ENCODE measurements around the gene ASAP2.

ASAP2 gene

GRCh38 chr2:9384521-9384920 lies 177.9 kb downstream of the ASAP2 start:
- Histone ChIP-seq H3K36me3 (ENCODE audit: control insufficient read depth, insufficient read depth, low read length) (peaks cover 2% of the 10 kb centered on the region), H2BK120ac (ENCODE audit: low read depth, low read length) (no peak overlapping the region), H2AK5ac (ENCODE audit: low read length) (no peak overlapping the region), H3K27ac (ENCODE audit: low read depth, low read length) (no peak overlapping the region), H3K4me1 (ENCODE audit: control insufficient read depth, low read depth, low read length) (no peaks in the 10 kb centered on the region), H4K8ac (ENCODE audit: low read depth, low read length) (no peak overlapping the region), H3K56ac (ENCODE audit: low read length) (no peak overlapping the region), H3K18ac (ENCODE audit: low read length) (no peak overlapping the region), H3K4me2 (ENCODE audit: low read length) (no peak overlapping the region), H3K23ac (ENCODE audit: low read length) (no peak overlapping the region), H3K4me3 (ENCODE audit: low read length) (no peak overlapping the region), H4K5ac (ENCODE audit: low read length) (no peak overlapping the region), H3K9ac (ENCODE audit: low read length) (no peak overlapping the region), H3K27me3 (ENCODE audit: insufficient read depth, low read length, poor library complexity) (no peaks in the 10 kb centered on the region), H3K4ac (ENCODE audit: low read depth, low read length) (no peak overlapping the region), H2BK5ac (ENCODE audit: low read length) (no peak overlapping the region), H3K79me2 (ENCODE audit: control insufficient read depth, insufficient read depth, low read length) (no peaks in the 10 kb centered on the region), H2BK15ac (replicated peaks; ENCODE audit: low read depth) (no peak overlapping the region), H3K79me1 (ENCODE audit: low read length) (no peaks in the 10 kb centered on the region)
- no CpG with 5 or more reads among the region's 4 CpGs for WGBS (ENCODE audit: extremely low coverage, insufficient coverage, low lambda C conversion rate)
- no peak for DNase-seq

- H3K4me3 ChIP-seq (ENCODE audit: low read length), result no peak overlapping the region
- peaks cover under 1% of the 10 kb centered on the region for H3K36me3 ChIP-seq (ENCODE audit: control insufficient read depth, insufficient read depth, low read length)
- no peak overlapping the region for H3K9ac ChIP-seq (ENCODE audit: low read length)
- no peak overlapping the region for H3K18ac ChIP-seq (ENCODE audit: low read length)
- no peaks in the 10 kb centered on the region for H3K4me1 ChIP-seq (ENCODE audit: control insufficient read depth, low read depth, low read length)
- no peak overlapping the region for H2BK120ac ChIP-seq (ENCODE audit: low read depth, low read length)
- no peak overlapping the region for H2AK5ac ChIP-seq (ENCODE audit: low read length)
- no peak overlapping the region for H4K8ac ChIP-seq (ENCODE audit: low read depth, low read length)
- no peak overlapping the region for H2BK5ac ChIP-seq (ENCODE audit: low read length)
- H4K5ac ChIP-seq (ENCODE audit: low read length), result no peak overlapping the region
- DNase-seq, result peak; percentile 39
- no peaks in the 10 kb centered on the region for H3K27me3 ChIP-seq (ENCODE audit: insufficient read depth, low read length, poor library complexity)
- whole genome bisulfite sequencing (ENCODE audit: extremely low coverage, insufficient coverage, low lambda C conversion rate), result no CpG with 5 or more reads among the region's 6 CpGs
- no peak overlapping the region for H3K23ac ChIP-seq (ENCODE audit: low read length)
- no peak overlapping the region for H3K4ac ChIP-seq (ENCODE audit: low read depth, low read length)
- no peak overlapping the region for H3K27ac ChIP-seq (ENCODE audit: low read depth, low read length)
- no peaks in the 10 kb centered on the region for H3K79me2 ChIP-seq (ENCODE audit: control insufficient read depth, insufficient read depth, low read length)
- H3K56ac ChIP-seq (ENCODE audit: low read length), result no peak overlapping the region
- H2BK15ac ChIP-seq (replicated peaks; ENCODE audit: low read depth), result no peak overlapping the region
- H3K79me1 ChIP-seq (ENCODE audit: low read length), result no peaks in the 10 kb centered on the region
- no peak overlapping the region for H3K4me2 ChIP-seq (ENCODE audit: low read length)
Measured at GRCh38 chr2:9385841-9386240, 179.2 kb downstream of the ASAP2 start.

GRCh38 chr2:9388199-9388681 lies 181.6 kb downstream of the ASAP2 start:
- no CpG with 5 or more reads among the region's 11 CpGs for WGBS (ENCODE audit: extremely low coverage, insufficient coverage, low lambda C conversion rate)
- H3K4me3 ChIP-seq (ENCODE audit: low read length), result no peak overlapping the region
- H3K56ac ChIP-seq (ENCODE audit: low read length), result no peak overlapping the region
- H3K23ac ChIP-seq (ENCODE audit: low read length), result no peak overlapping the region
- H3K4me2 ChIP-seq (ENCODE audit: low read length), result no peak overlapping the region
- H2BK5ac ChIP-seq (ENCODE audit: low read length), result no peak overlapping the region
- H4K8ac ChIP-seq (ENCODE audit: low read depth, low read length), result no peak overlapping the region
- no peak overlapping the region for H4K5ac ChIP-seq (ENCODE audit: low read length)
- no peak overlapping the region for H2BK120ac ChIP-seq (ENCODE audit: low read depth, low read length)
- H3K79me2 ChIP-seq (ENCODE audit: control insufficient read depth, insufficient read depth, low read length), result no peaks in the 10 kb centered on the region
- DNase-seq, result no peak
- no peak overlapping the region for H3K27ac ChIP-seq (ENCODE audit: low read depth, low read length)
- H3K4ac ChIP-seq (ENCODE audit: low read depth, low read length), result no peak overlapping the region
- no peak overlapping the region for H2AK5ac ChIP-seq (ENCODE audit: low read length)
- H3K9ac ChIP-seq (ENCODE audit: low read length), result no peak overlapping the region
- H2BK15ac ChIP-seq (replicated peaks; ENCODE audit: low read depth), result no peak overlapping the region
- H3K18ac ChIP-seq (ENCODE audit: low read length), result no peak overlapping the region
- H3K79me1 ChIP-seq (ENCODE audit: low read length), result no peaks in the 10 kb centered on the region
- H3K36me3 ChIP-seq (ENCODE audit: control insufficient read depth, insufficient read depth, low read length), result no peaks in the 10 kb centered on the region
- H3K4me1 ChIP-seq (ENCODE audit: control insufficient read depth, low read depth, low read length), result no peaks in the 10 kb centered on the region
- H3K27me3 ChIP-seq (ENCODE audit: insufficient read depth, low read length, poor library complexity), result no peaks in the 10 kb centered on the region

GRCh38 chr2:9388950-9389911 lies 182.6 kb downstream of the ASAP2 start:
- H3K4me1 ChIP-seq (ENCODE audit: control insufficient read depth, low read depth, low read length), result no peaks in the 10 kb centered on the region
- H4K8ac ChIP-seq (ENCODE audit: low read depth, low read length), result no peak overlapping the region
- H2BK120ac ChIP-seq (ENCODE audit: low read depth, low read length), result no peak overlapping the region
- no peak overlapping the region for H2BK15ac ChIP-seq (replicated peaks; ENCODE audit: low read depth)
- DNase-seq, result no peak
- no CpG with 5 or more reads among the region's 28 CpGs for WGBS (ENCODE audit: extremely low coverage, insufficient coverage, low lambda C conversion rate)
- H3K79me2 ChIP-seq (ENCODE audit: control insufficient read depth, insufficient read depth, low read length), result no peaks in the 10 kb centered on the region
- no peaks in the 10 kb centered on the region for H3K27me3 ChIP-seq (ENCODE audit: insufficient read depth, low read length, poor library complexity)
- H2AK5ac ChIP-seq (ENCODE audit: low read length), result no peak overlapping the region
- no peak overlapping the region for H3K23ac ChIP-seq (ENCODE audit: low read length)
- H3K4me3 ChIP-seq (ENCODE audit: low read length), result no peak overlapping the region
- no peak overlapping the region for H3K9ac ChIP-seq (ENCODE audit: low read length)
- H3K4me2 ChIP-seq (ENCODE audit: low read length), result no peak overlapping the region
- no peak overlapping the region for H3K18ac ChIP-seq (ENCODE audit: low read length)
- H4K5ac ChIP-seq (ENCODE audit: low read length), result no peak overlapping the region
- H2BK5ac ChIP-seq (ENCODE audit: low read length), result no peak overlapping the region
- no peak overlapping the region for H3K27ac ChIP-seq (ENCODE audit: low read depth, low read length)
- no peaks in the 10 kb centered on the region for H3K36me3 ChIP-seq (ENCODE audit: control insufficient read depth, insufficient read depth, low read length)
- no peaks in the 10 kb centered on the region for H3K79me1 ChIP-seq (ENCODE audit: low read length)
- no peak overlapping the region for H3K4ac ChIP-seq (ENCODE audit: low read depth, low read length)
- H3K56ac ChIP-seq (ENCODE audit: low read length), result no peak overlapping the region

GRCh38 chr2:9390151-9390850 lies 183.7 kb downstream of the ASAP2 start:
- WGBS (ENCODE audit: extremely low coverage, insufficient coverage, low lambda C conversion rate), result no CpG with 5 or more reads among the region's 7 CpGs
- H3K36me3 ChIP-seq (ENCODE audit: control insufficient read depth, insufficient read depth, low read length), result no peaks in the 10 kb centered on the region

More at GRCh38 chr2:9390151-9390850, 183.7 kb downstream of the ASAP2 start:
- H4K5ac ChIP-seq (ENCODE audit: low read length), result no peak overlapping the region
- no peaks in the 10 kb centered on the region for H3K79me2 ChIP-seq (ENCODE audit: control insufficient read depth, insufficient read depth, low read length)
- H2BK120ac ChIP-seq (ENCODE audit: low read depth, low read length), result no peak overlapping the region
- H2BK15ac ChIP-seq (replicated peaks; ENCODE audit: low read depth), result no peak overlapping the region
- no peak overlapping the region for H2AK5ac ChIP-seq (ENCODE audit: low read length)
- H3K27ac ChIP-seq (ENCODE audit: low read depth, low read length), result no peak overlapping the region
- H3K56ac ChIP-seq (ENCODE audit: low read length), result no peak overlapping the region
- H3K4me1 ChIP-seq (ENCODE audit: control insufficient read depth, low read depth, low read length), result no peaks in the 10 kb centered on the region
- no peak overlapping the region for H3K9ac ChIP-seq (ENCODE audit: low read length)
- no peak overlapping the region for H4K8ac ChIP-seq (ENCODE audit: low read depth, low read length)
- no peak for DNase-seq
- H2BK5ac ChIP-seq (ENCODE audit: low read length), result no peak overlapping the region
- H3K4me2 ChIP-seq (ENCODE audit: low read length), result no peak overlapping the region
- H3K4ac ChIP-seq (ENCODE audit: low read depth, low read length), result no peak overlapping the region
- no peak overlapping the region for H3K18ac ChIP-seq (ENCODE audit: low read length)
- H3K79me1 ChIP-seq (ENCODE audit: low read length), result no peaks in the 10 kb centered on the region
- H3K4me3 ChIP-seq (ENCODE audit: low read length), result no peak overlapping the region
- no peaks in the 10 kb centered on the region for H3K27me3 ChIP-seq (ENCODE audit: insufficient read depth, low read length, poor library complexity)
- no peak overlapping the region for H3K23ac ChIP-seq (ENCODE audit: low read length)

All from mesendoderm (in vitro differentiated cells).